Non-pigmented ciliary epithelial cell (primary cell): ENCODE results near the gene KAT5.
"Not testable (repeated sequence)": the region's sequence is repeated elsewhere in the genome, so short reads cannot be mapped to it uniquely, and the experiment has no call there.

ENCODE experiments used
- DNase-seq: peaks from one replicate; pipeline ENCODE4 v3.0.0-alpha.2; 2010; ENCODE audit warnings: low read depth

The KAT5 gene

DNA sequence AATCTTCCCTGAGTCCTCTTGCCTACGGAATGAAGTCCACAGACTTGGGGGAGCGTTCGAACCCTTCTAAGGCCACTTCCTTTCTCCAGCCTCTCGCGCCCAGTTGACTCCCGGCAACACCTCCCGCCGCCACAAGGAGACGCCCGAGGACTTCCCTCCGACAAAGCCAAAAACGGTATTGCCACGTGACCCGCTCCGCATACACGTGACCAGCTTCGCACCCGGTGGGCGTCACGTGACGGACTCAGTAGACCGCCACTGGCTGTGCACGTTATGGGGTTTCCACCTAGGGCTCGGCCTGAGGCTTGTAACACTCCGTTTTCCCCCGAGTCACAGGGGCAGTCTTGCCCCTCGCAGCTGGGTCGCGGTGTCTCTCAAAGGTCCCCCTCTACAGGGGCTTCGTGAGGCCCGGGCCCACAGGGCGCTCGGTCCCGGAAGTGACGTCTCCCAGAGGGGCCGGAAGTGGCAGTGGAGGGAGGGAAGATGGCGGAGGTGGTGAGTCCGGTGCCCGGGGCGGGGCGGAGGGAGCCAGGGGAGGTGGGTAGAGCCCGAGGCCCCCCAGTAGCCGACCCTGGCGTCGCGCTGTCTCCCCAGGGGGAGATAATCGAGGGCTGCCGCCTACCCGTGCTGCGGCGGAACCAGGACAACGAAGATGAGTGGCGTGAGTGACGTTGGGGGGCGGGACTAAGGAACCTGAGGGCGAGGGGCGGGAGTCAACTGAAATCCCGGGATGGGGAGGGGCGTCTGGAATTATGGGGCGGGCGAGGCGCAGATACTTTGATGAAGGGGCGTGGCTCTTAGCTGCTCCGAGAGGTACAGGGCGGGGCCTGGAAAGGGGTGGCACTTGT lies at the start of gene KAT5:
Gene KAT5 (plus strand): TSS at position 468 of the 848 bp plus-strand sequence. CDS start 16 bp downstream, at position 484.
- peak; percentile 92 for DNase-seq

DNA sequence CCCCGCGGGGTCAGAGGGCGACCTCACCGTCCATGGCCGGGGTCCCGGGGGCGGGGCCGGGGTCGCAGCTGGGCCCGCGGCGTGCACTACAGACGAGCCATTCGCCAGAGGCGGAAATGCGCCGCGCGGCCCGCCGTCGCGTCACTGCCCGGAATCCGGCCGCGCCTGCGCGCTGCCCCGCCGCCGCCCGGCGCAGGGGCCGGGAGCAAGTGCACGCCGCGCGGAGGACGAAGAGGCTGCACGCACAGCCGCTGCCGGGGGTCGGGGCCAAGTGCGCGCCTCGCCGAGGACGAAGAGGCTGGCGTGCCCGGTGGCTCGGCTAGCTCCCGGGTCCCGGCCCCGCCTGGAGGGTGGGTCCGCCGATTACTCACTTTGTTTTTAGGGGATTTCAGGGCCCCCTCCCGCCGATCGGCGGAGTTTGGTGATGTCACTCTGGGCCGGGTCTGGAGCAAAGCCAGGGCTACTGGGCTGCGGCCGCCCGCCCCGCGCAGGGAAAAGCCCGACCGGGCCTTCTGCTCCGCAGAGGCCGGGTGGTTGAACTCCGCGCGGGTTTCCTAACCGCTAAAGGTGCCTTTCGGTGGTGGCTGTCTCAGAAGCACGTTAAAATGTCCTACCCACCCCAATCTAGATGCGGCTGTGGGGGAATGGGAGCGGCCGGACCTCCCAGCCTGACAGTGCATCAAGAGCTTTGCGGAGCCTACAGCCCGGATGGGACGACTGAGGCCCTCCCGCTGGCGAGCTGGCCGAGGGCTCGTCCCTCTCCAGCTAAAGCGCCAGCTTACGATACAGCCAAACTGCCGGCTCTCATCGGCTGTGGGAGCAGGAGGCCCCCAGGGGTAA lies 49.0 kb upstream of the KAT5 start, which contains the start of gene RELA:
Gene RELA (minus strand): TSS at position 118 of the 840 bp plus-strand sequence. CDS start 84 bp downstream, at position 34.
- DNase-seq: no peak

DNA sequence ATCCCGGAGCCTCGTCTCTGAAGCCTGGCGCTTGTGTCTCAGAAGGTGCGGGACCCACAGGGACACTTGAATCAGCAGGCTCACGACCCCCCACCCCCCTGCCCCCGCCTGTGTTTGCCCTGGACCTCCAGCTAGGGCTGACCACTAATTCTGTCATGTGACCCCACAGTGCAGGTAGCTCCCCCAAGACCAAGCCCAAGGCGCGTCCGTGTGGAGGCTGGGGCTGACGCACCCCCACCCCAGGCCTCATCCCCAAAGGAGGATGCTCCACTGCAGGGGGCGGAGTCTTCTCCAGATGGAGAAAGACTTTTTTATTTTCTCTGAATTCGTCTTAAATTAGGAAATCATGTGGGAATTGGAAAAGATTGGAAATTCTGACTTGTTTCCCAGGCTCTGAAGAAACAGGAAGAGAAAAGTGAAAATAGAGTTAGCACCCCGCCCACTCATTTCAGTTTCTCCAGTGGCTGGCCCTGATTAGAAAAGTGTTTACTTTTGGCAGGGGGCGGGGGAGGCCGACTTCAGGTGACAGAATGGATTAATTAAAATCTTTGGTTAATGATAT lies 48.3 kb upstream of the KAT5 start:
- DNase-seq: no peak

- no peak for DNase-seq
Measured at GRCh38 chr11:65672180-65672860, 39.7 kb upstream of the KAT5 start.

- no peak for DNase-seq
Measured at GRCh38 chr11:65672982-65673381, 39.1 kb upstream of the KAT5 start.

DNA sequence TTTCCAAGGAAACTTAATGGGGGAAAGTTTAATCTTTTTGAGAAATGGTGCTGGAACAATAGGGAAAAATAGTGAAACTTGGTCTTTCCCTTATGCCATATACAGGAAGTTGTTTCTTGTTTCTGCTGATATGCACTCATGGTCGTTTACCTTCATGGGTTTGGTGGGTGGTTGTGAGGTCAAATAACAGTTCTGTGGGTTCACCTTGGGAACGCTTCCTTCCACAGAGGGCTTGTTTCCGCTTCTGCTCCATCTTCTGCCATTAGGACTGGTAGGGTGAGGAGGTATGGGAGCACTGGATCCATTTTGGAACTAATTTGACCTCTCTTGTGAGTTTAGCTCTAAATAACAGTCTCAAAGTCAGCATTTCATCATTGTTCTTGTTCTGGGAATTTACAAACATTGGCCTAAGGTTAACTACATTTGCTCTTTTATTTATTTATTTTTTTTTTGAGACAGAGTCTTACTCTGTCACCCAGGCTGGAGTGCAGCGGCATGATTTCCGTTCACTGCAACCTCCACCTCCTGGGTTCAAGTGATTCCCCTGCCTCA lies 31.8 kb upstream of the KAT5 start:
- no peak for DNase-seq

GRCh38 chr11:65683480-65683879 lies 28.6 kb upstream of the KAT5 start:
- DNase-seq: not testable (repeated sequence)

DNA sequence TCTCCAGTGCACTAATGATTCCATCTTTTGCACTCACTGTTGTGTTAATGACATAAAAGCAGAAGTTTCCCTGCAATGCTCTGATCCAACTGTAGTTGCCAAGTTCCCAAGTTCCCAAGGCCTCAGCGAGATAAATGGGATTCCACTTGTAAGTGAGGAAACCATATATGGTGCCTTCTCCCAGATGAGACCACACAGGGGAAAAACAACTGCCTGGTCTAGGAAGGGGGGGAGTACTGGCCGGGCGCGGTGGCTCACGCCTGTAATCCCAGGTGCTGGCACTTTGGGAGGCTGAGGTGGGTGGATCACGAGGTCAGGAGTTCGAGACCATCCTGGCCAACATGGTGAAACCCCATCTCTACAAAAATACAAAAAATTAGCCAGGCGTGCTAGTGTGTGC lies 26.1 kb upstream of the KAT5 start:
- DNase-seq: no peak

DNA sequence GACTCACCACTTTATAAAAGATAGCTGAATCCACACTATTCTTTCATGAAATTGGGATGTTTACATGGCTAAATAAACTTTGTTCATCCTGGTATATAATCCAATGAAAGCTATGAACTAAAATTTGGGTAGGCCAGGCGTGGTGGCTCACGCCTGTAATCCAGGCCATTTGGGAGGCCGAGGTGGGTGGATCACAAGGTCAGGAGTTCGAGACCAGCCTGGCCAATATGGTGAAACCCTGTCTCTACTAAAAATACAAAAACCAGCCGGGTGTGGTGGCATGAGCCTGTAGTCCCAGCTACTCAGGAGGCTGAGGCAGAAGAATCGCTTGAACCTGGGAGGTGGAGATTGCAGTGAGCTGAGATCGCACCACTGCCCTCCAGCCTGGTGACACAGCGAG lies 20.2 kb upstream of the KAT5 start:
- DNase-seq: not testable (repeated sequence)

DNA sequence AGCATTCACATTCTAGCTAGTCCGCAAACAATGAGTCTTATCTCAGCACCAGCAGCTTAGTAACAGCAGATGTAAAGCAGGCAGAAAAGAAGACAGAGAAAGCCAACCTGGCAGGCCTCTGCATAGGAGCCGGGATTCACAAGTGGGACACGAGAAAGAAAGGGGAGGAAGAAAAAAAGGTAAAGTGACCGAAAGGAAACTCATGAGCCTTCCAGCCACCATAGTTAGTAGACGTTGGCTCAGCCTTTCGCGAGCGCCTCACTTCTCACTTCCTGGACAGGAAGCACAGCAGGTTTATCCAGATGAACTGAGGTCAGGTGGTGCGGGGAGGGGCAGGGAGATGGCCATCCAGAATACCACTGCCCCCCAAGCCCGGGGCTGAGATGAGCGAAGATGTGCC lies 19.7 kb upstream of the KAT5 start:
- no peak for DNase-seq

GRCh38 chr11:65695459-65696241 lies 16.4 kb upstream of the KAT5 start:
- no peak for DNase-seq

- DNase-seq: no peak
Measured at GRCh38 chr11:65696802-65697552, 15.1 kb upstream of the KAT5 start.

GRCh38 chr11:65698205-65698604 lies 13.8 kb upstream of the KAT5 start:
- no peak for DNase-seq

DNA sequence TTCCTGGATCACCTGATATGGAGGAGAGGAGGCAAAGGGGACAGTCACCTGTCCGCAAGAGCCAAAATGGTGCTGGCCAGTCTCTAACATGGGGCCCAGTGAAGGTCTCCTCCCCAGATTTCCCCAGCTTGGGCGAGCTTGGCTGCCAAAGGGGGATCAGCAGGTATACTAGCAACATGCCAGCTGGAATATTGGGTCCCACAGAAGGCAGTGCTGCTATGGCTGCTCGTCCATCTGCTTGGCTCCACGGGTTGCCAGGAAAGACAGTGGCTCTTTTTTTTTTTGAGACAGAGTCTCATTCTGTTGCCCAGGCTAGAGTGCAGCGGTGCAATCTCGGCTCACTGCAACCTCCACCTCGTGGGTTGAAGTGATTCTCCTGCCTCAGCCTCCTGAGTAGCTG lies 12.7 kb upstream of the KAT5 start:
- DNase-seq: no peak

DNA sequence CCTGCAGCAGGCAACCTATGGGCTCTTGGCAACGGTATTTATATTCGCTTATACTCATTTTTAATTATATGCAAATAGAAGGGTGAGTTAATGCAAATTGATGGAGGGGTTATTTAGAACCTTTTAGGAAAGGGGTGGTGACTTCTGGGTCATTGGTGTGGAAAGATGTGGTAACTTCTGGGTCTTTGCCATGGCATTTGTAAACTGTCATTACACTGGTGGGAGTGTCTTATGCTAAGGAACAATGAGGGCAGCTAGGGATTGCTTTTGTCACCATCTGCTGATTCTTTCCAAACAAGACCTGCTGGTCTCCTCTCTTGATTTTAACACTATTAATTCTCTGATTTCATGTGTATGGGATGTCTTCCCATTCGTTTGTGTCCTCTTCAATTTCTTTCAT lies 11.7 kb upstream of the KAT5 start:
- no peak for DNase-seq

- DNase-seq: no peak
Measured at GRCh38 chr11:65701686-65702085, 10.4 kb upstream of the KAT5 start.

GRCh38 chr11:65703846-65704245 lies 8.2 kb upstream of the KAT5 start:
- DNase-seq: no peak

DNA sequence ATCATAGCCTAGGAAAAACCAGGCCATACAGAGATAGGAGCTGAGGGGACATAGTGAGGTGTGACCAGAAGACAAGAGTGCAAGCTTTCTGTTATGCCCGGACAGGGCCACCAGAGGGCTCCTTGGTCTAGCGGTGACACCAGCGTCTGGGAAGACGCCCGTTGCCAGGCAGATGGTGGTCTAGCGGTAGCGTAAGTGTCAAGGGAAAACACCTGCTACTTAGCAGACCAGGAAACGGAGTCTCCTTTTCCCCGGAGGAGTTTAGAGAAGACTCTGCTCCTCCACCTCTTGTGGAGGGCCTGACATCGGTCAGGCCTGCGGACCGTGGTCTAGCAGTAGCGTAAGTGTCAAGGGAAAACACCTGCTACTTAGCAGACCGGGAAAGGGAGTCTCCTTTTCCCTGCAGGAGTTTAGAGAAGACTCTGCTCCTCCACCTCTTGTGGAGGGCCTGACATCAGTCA lies 5.7 kb upstream of the KAT5 start:
- DNase-seq: not testable (repeated sequence)

GRCh38 chr11:65707002-65707401 lies 5.0 kb upstream of the KAT5 start:
- not testable (repeated sequence) for DNase-seq

DNA sequence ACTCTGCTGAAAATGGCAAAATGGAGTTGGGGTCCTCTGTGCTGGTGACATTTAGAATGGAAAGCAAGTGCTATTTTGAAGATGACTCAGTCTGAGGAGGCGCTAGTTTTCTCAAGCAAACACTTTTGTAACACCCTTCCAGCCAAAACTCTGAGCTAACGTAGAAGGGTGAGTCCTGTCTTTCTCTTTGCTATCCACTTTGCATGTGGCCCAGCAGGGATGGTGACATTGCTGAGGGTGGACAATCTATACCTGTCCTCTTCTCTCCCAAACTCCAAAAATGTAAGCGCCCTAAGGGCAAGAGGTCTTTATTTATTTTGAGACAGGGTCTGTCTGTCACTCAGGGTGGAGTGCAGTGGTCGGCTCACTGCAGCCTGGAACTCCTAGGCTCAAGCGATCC lies 3.6 kb upstream of the KAT5 start:
- no peak for DNase-seq
